ENCODE data around the gene FAM174C.

Gene FAM174C

GRCh38 chr19:1274081-1274851 is 1.1 kb upstream of the FAM174C start:
- peaks cover 58% of the 10 kb centered on the region for H3K36me3 ChIP-seq (ENCODE audit: control insufficient read depth, insufficient read depth, low read length, severe bottlenecking)
- H3K9me3 ChIP-seq (ENCODE audit: control insufficient read depth, low read length), result no peaks in the 10 kb centered on the region
- peak overlapping the region; percentile 88 for H3K4me3 ChIP-seq (ENCODE audit: low read length)
- peaks cover 57% of the 10 kb centered on the region for H3K4me1 ChIP-seq (ENCODE audit: control insufficient read depth, insufficient read depth, low read length)
- no peaks in the 10 kb centered on the region for H3K27me3 ChIP-seq (replicated peaks; ENCODE audit: control insufficient read depth, insufficient read depth, low read length)
- H3K9ac ChIP-seq (ENCODE audit: low read length), result peak overlapping the region; percentile 93
- no peak for DNase-seq (ENCODE audit: low read depth)

- DNase-seq (ENCODE audit: low read depth), result no peak
- H3K9ac ChIP-seq (ENCODE audit: low read length), result peak overlapping the region; percentile 93
- H3K27me3 ChIP-seq (replicated peaks; ENCODE audit: control insufficient read depth, insufficient read depth, low read length), result no peaks in the 10 kb centered on the region
- H3K9me3 ChIP-seq (ENCODE audit: control insufficient read depth, low read length), result no peaks in the 10 kb centered on the region
- H3K4me1 ChIP-seq (ENCODE audit: control insufficient read depth, insufficient read depth, low read length), result peaks cover 57% of the 10 kb centered on the region
- peaks cover 62% of the 10 kb centered on the region for H3K36me3 ChIP-seq (ENCODE audit: control insufficient read depth, insufficient read depth, low read length, severe bottlenecking)
- H3K4me3 ChIP-seq (ENCODE audit: low read length), result peak overlapping the region; percentile 88
Observed at GRCh38 chr19:1274852-1275259, 474 bp upstream of the FAM174C start.

- H3K36me3 ChIP-seq (ENCODE audit: control insufficient read depth, insufficient read depth, low read length, severe bottlenecking), result peaks cover 57% of the 10 kb centered on the region
- peaks cover 48% of the 10 kb centered on the region for H3K4me1 ChIP-seq (ENCODE audit: control insufficient read depth, insufficient read depth, low read length)
Observed at GRCh38 chr19:1275976-1276627, 772 bp downstream of the FAM174C start.

GRCh38 chr19:1276628-1277022 is 1.3 kb downstream of the FAM174C start:
- peak overlapping the region; percentile 93 for H3K9ac ChIP-seq (ENCODE audit: low read length)
- H3K27me3 ChIP-seq (replicated peaks; ENCODE audit: control insufficient read depth, insufficient read depth, low read length), result no peaks in the 10 kb centered on the region
- DNase-seq (ENCODE audit: low read depth), result no peak
- no peaks in the 10 kb centered on the region for H3K9me3 ChIP-seq (ENCODE audit: control insufficient read depth, low read length)
- peak overlapping the region; percentile 88 for H3K4me3 ChIP-seq (ENCODE audit: low read length)
- H3K36me3 ChIP-seq (ENCODE audit: control insufficient read depth, insufficient read depth, low read length, severe bottlenecking), result peaks cover 51% of the 10 kb centered on the region
- peaks cover 43% of the 10 kb centered on the region for H3K4me1 ChIP-seq (ENCODE audit: control insufficient read depth, insufficient read depth, low read length)

More at GRCh38 chr19:1275976-1276627, 772 bp downstream of the FAM174C start:
- no peaks in the 10 kb centered on the region for H3K27me3 ChIP-seq (replicated peaks; ENCODE audit: control insufficient read depth, insufficient read depth, low read length)
- H3K9me3 ChIP-seq (ENCODE audit: control insufficient read depth, low read length), result no peaks in the 10 kb centered on the region
- DNase-seq (ENCODE audit: low read depth), result no peak
- H3K9ac ChIP-seq (ENCODE audit: low read length), result peak overlapping the region; percentile 93
- peak overlapping the region; percentile 88 for H3K4me3 ChIP-seq (ENCODE audit: low read length)

GRCh38 chr19:1277061-1277460 is 1.7 kb downstream of the FAM174C start:
- peaks cover 47% of the 10 kb centered on the region for H3K36me3 ChIP-seq (ENCODE audit: control insufficient read depth, insufficient read depth, low read length, severe bottlenecking)
- no peaks in the 10 kb centered on the region for H3K27me3 ChIP-seq (replicated peaks; ENCODE audit: control insufficient read depth, insufficient read depth, low read length)
- peak overlapping the region; percentile 93 for H3K9ac ChIP-seq (ENCODE audit: low read length)
- no peaks in the 10 kb centered on the region for H3K9me3 ChIP-seq (ENCODE audit: control insufficient read depth, low read length)
- DNase-seq (ENCODE audit: low read depth), result no peak
- peaks cover 38% of the 10 kb centered on the region for H3K4me1 ChIP-seq (ENCODE audit: control insufficient read depth, insufficient read depth, low read length)
- H3K4me3 ChIP-seq (ENCODE audit: low read length), result no peak overlapping the region

GRCh38 chr19:1278074-1278473 is 2.7 kb downstream of the FAM174C start:
- Histone ChIP-seq H3K27me3 (replicated peaks; ENCODE audit: control insufficient read depth, insufficient read depth, low read length) (peaks cover 2% of the 10 kb centered on the region), H3K9me3 (ENCODE audit: control insufficient read depth, low read length) (no peaks in the 10 kb centered on the region), H3K4me1 (ENCODE audit: control insufficient read depth, insufficient read depth, low read length) (peaks cover 29% of the 10 kb centered on the region), H3K4me3 (ENCODE audit: low read length) (no peak overlapping the region), H3K9ac (ENCODE audit: low read length) (no peak overlapping the region), H3K36me3 (ENCODE audit: control insufficient read depth, insufficient read depth, low read length, severe bottlenecking) (peaks cover 37% of the 10 kb centered on the region)
- no peak for DNase-seq (ENCODE audit: low read depth)

GRCh38 chr19:1278713-1279660 is 3.7 kb downstream of the FAM174C start:
- H3K9ac ChIP-seq (ENCODE audit: low read length), result no peak overlapping the region
- no peaks in the 10 kb centered on the region for H3K9me3 ChIP-seq (ENCODE audit: control insufficient read depth, low read length)
- peaks cover 20% of the 10 kb centered on the region for H3K4me1 ChIP-seq (ENCODE audit: control insufficient read depth, insufficient read depth, low read length)
- peaks cover 28% of the 10 kb centered on the region for H3K36me3 ChIP-seq (ENCODE audit: control insufficient read depth, insufficient read depth, low read length, severe bottlenecking)
- H3K4me3 ChIP-seq (ENCODE audit: low read length), result no peak overlapping the region
- no peak for DNase-seq (ENCODE audit: low read depth)
- H3K27me3 ChIP-seq (replicated peaks; ENCODE audit: control insufficient read depth, insufficient read depth, low read length), result peaks cover 10% of the 10 kb centered on the region

- H3K27me3 ChIP-seq (replicated peaks; ENCODE audit: control insufficient read depth, insufficient read depth, low read length), result peaks cover 19% of the 10 kb centered on the region
- H3K36me3 ChIP-seq (ENCODE audit: control insufficient read depth, insufficient read depth, low read length, severe bottlenecking), result peaks cover 19% of the 10 kb centered on the region
- DNase-seq (ENCODE audit: low read depth), result peak; percentile 89
- H3K4me1 ChIP-seq (ENCODE audit: control insufficient read depth, insufficient read depth, low read length), result peaks cover 11% of the 10 kb centered on the region
- H3K4me3 ChIP-seq (ENCODE audit: low read length), result no peak overlapping the region
- H3K9me3 ChIP-seq (ENCODE audit: control insufficient read depth, low read length), result no peaks in the 10 kb centered on the region
- no peak overlapping the region for H3K9ac ChIP-seq (ENCODE audit: low read length)
Observed at GRCh38 chr19:1279782-1280341, 4.5 kb downstream of the FAM174C start.

- Histone ChIP-seq H3K4me3 (ENCODE audit: low read length) (no peak overlapping the region), H3K27me3 (replicated peaks; ENCODE audit: control insufficient read depth, insufficient read depth, low read length) (peaks cover 22% of the 10 kb centered on the region), H3K36me3 (ENCODE audit: control insufficient read depth, insufficient read depth, low read length, severe bottlenecking) (peaks cover 18% of the 10 kb centered on the region), H3K9ac (ENCODE audit: low read length) (no peak overlapping the region), H3K9me3 (ENCODE audit: control insufficient read depth, low read length) (no peaks in the 10 kb centered on the region), H3K4me1 (ENCODE audit: control insufficient read depth, insufficient read depth, low read length) (peaks cover 8% of the 10 kb centered on the region)
- DNase-seq (ENCODE audit: low read depth), result no peak
Observed at GRCh38 chr19:1280636-1281568, 5.6 kb downstream of the FAM174C start.

Measured in adipocyte (in vitro differentiated cells).